ENCODE measurements around the gene MFAP4. TPM values are rescaled to one million over a fixed set of nuclear protein-coding genes. Genes with fewer than 3 reads are reported as not detected.

MFAP4 gene
- total and polyA plus RNA-seq, 9 donors = 46.5 to 380 (median 179) TPM

DNA sequence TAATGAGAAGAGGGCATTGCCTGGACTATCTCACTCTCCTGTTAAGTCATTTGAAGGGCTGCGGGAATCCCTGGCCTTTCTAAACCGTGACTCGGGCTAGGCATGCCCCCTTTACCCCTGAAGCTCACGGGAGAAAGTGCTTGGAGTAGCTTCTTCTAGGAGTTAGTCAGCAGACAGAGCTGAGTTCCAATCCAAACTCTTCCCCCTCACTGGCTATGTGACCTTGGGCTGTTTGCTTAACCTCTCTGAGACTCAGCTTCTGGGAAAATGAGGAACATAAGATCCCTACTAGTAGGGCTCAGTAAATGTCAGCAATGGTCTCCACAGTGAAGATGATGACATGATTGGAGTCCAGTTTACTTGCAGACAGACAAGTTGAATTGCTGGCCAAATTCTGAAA lies 18.8 kb downstream of the MFAP4 start:
- TF ChIP-seq, protein P1, sequence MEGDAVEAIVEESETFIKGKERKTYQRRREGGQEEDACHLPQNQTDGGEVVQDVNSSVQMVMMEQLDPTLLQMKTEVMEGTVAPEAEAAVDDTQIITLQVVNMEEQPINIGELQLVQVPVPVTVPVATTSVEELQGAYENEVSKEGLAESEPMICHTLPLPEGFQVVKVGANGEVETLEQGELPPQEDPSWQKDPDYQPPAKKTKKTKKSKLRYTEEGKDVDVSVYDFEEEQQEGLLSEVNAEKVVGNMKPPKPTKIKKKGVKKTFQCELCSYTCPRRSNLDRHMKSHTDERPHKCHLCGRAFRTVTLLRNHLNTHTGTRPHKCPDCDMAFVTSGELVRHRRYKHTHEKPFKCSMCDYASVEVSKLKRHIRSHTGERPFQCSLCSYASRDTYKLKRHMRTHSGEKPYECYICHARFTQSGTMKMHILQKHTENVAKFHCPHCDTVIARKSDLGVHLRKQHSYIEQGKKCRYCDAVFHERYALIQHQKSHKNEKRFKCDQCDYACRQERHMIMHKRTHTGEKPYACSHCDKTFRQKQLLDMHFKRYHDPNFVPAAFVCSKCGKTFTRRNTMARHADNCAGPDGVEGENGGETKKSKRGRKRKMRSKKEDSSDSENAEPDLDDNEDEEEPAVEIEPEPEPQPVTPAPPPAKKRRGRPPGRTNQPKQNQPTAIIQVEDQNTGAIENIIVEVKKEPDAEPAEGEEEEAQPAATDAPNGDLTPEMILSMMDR (IDR thresholded peaks at IDR 0.05) = no peak
- no peak for TF ChIP-seq POLR2A (IDR thresholded peaks at IDR 0.05)
- no peak for TF ChIP-seq EP300 (IDR thresholded peaks at IDR 0.05)
- H3K9me3 ChIP-seq = no peaks in the 10 kb centered on the region
- no peaks in the 10 kb centered on the region for H3K4me1 ChIP-seq (ENCODE audit: insufficient read depth)
- intact Hi-C loops (cut with DNase I) = loop anchor here in 2 of 4 donors (10.0 kb wide), 2 partner anchors 387 to 397 kb away; no protein-coding TSS in a partner anchor
- no peak for DNase-seq
- H3K4me3 ChIP-seq = no peak overlapping the region
- no peak overlapping the region for H3K27ac ChIP-seq
- no peaks in the 10 kb centered on the region for H3K36me3 ChIP-seq
- WGBS, 3 donors = 51 to 66% (median 62%) methylated on average over 4 of the region's 4 CpGs
- no peaks in the 10 kb centered on the region for H3K27me3 ChIP-seq

DNA sequence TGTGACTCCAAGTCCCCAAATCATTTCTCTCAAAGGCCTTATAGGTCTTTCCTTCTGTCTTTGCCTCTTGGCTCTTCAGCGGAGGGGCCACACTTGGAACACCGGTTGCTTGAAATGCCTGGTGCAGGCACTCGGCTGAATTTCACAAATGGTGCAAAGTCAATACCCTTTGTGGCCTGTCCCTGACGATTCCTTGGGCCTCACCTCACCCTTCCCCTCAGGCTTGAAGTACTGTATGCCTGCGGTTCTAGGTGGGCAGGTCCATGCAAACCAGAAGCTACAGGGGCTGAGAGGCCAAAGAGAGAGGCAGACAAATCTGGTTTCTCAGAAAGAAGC lies 20.4 kb downstream of the MFAP4 start:
- Histone ChIP-seq H3K4me3 (no peak overlapping the region), H3K9me3 (no peaks in the 10 kb centered on the region), H3K27me3 (no peaks in the 10 kb centered on the region), H3K4me1 (ENCODE audit: insufficient read depth) (peaks cover 2% of the 10 kb centered on the region), H3K36me3 (no peaks in the 10 kb centered on the region), H3K27ac (no peak overlapping the region)
- TF ChIP-seq, protein P1 (IDR thresholded peaks at IDR 0.05) = no peak
- TF ChIP-seq POLR2A (IDR thresholded peaks at IDR 0.05) (no peak), EP300 (IDR thresholded peaks at IDR 0.05) (no peak)
- intact Hi-C loops (cut with DNase I) = loop anchor here in 2 of 4 donors (10.0 kb wide), 2 partner anchors 388 to 398 kb away; no protein-coding TSS in a partner anchor
- DNase-seq = peak in 1 of 5 donors; percentile 13
- WGBS, 3 donors = 89 to 97% (median 92%) methylated on average over 5 of the region's 5 CpGs

DNA sequence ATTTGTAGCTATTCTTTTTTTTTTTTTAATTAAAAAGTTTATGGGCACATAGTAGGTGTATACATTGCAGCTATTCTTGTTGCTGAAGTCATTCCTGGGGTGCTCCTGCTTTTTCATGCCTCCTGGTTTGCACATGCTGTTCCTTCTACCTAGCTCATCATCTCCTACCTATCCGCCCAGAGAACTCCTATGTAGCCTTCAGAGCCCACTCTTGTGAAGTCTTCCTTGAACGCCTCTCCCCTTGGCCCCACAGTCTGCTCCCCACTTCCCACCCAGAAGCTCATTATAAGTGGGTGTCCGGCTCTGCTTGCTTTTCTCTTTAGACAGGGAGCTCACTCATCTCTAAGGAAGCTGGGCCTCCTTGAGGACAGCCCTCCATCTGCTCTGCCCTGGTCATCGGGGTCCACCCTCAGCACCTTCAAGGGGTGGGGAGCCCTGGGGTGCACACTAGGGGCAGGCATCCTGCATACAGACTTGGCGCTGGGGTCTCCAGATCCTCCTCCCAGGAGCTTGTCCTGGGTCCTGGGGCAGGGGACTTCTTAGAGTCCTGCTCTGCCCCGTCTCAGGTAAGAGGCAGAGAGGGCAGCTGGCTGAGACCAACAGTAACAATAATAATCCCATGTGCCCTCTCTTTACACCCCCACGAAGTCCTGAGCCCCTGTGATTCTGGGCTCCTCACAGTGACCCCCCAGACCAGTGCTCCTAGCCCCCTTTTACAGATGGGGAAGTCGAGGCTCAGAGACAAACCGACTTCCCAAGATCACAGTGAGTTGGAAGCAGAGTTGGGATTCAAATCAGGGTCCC lies 21.0 kb downstream of the MFAP4 start:
- Histone ChIP-seq H3K36me3 (no peaks in the 10 kb centered on the region), H3K27me3 (no peaks in the 10 kb centered on the region), H3K9me3 (no peaks in the 10 kb centered on the region), H3K4me3 (no peak overlapping the region), H3K27ac (no peak overlapping the region), H3K4me1 (ENCODE audit: insufficient read depth) (peaks cover 2% of the 10 kb centered on the region)
- TF ChIP-seq, protein P1 (IDR thresholded peaks at IDR 0.05) = no peak
- TF ChIP-seq EP300 (IDR thresholded peaks at IDR 0.05) (no peak), POLR2A (IDR thresholded peaks at IDR 0.05) (no peak)
- DNase-seq = no peak
- intact Hi-C loops (cut with DNase I) = loop anchor here in 2 of 4 donors (10.0 kb wide), 2 partner anchors 389 to 399 kb away; no protein-coding TSS in a partner anchor
- WGBS, 3 donors = 90 to 91% (median 90%) methylated on average over 9 of the region's 9 CpGs

DNA sequence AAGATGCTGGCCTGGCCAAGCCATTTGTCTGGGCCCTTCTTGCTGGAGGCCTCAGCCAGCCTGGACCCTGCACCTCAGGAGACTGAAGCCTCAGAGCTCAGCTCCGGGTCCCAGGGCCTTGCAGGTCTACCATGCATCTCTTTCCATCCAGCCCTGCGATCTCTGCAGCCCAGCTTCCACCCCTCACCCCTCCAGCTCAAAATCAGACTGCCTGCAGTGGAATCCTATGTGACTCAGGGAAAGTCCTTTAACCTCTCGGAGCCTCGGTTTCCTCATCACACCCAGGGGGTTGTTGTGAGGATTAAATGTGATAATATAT lies 21.5 kb downstream of the MFAP4 start:
- peaks cover 2% of the 10 kb centered on the region for H3K4me1 ChIP-seq (ENCODE audit: insufficient read depth)
- DNase-seq = no peak
- no peak overlapping the region for H3K4me3 ChIP-seq
- H3K36me3 ChIP-seq = no peaks in the 10 kb centered on the region
- WGBS, 3 donors = 78 to 82% (median 80%) methylated on average over 4 of the region's 4 CpGs
- intact Hi-C loops (cut with DNase I) = loop anchor here in 2 of 4 donors (10.0 kb wide), 2 partner anchors 389 to 399 kb away; no protein-coding TSS in a partner anchor
- no peaks in the 10 kb centered on the region for H3K9me3 ChIP-seq
- no peak overlapping the region for H3K27ac ChIP-seq
- no peaks in the 10 kb centered on the region for H3K27me3 ChIP-seq
- TF ChIP-seq POLR2A (IDR thresholded peaks at IDR 0.05) (no peak), EP300 (IDR thresholded peaks at IDR 0.05) (no peak)
